Body of pancreas (tissue), 4 donors: ENCODE data around the gene SNX25.

ENCODE experiments used
- CTCF ChIP-seq, 7 experiments: fragments of 450-650 bp in 4 of 7; fragments of 200-600 bp in 3 of 7; sonication (generic) in 3 of 7; IDR thresholded peaks; one replicate each; pipeline ENCODE4 v1.5.1; 2016 to 2019; ENCODE audit warnings: antibody characterized with exemption in 7 of 7
- POLR2A ChIP-seq, 3 donors: fragments of 450-650 bp; IDR thresholded peaks; one replicate each; pipeline ENCODE4 v1.6.1; 2016; ENCODE audit warnings: antibody characterized with exemption in 3 of 3, mild to moderate bottlenecking in 2 of 3

- TF ChIP-seq CTCF (IDR thresholded peaks at IDR 0.05) (no peak), POLR2A (IDR thresholded peaks at IDR 0.05) (no peak)
Observed at GRCh38 chr4:185290018-185290607, 80.7 kb downstream of the SNX25 start.
